Colonic mucosa (tissue), 4 donors: ENCODE data around the gene LRIT3. TPM values are rescaled to one million over a fixed set of nuclear protein-coding genes. Genes with fewer than 3 reads are reported as not detected.
A peak's percentile ranks its signal among the peaks of the same experiment; 100 is the strongest.

Experiments
- DNase-seq: peaks from one replicate; pipeline ENCODE4 v3.0.0-alpha.2; 2020
- H3K27ac ChIP-seq: fragments of 200-600 bp; one replicate; pipeline ENCODE4 v1.8.0; 2021
- H3K27me3 ChIP-seq: fragments of 200-600 bp; one replicate; pipeline ENCODE4 v1.8.0; 2021
- H3K36me3 ChIP-seq: fragments of 200-600 bp; one replicate; pipeline ENCODE4 v1.8.0; 2021
- H3K4me1 ChIP-seq: fragments of 200-600 bp; one replicate; pipeline ENCODE4 v1.8.0; 2021; ENCODE audit warnings: mild to moderate bottlenecking
- H3K4me3 ChIP-seq: fragments of 200-600 bp; one replicate; pipeline ENCODE4 v1.8.0; 2021
- H3K9ac ChIP-seq, 2 donors: one replicate each; pipeline ENCODE4 v1.7.0; 2013; ENCODE audit warnings: control low read depth in 2 of 2, low read depth in 2 of 2, low read length in 2 of 2
- H3K9me3 ChIP-seq: fragments of 200-600 bp; one replicate; pipeline ENCODE4 v1.8.0; 2021
- intact Hi-C: fragments of 100-400 bp; cut with DNase I; formaldehyde crosslinking; loops from one replicate; pipeline ENCODE4 v1.14.1; 2022
- total RNA-seq, 2 donors: library from RNA; stranded (reverse); fragmentation: NEBNext Ultra II Directional in 1 of 2; extraction: Animal tissue kit (Norgen Biotek cat#: 25700) in 1 of 2; gene quantifications; one replicate each; pipeline ENCODE4 v1.2.1, GENCODE V29; 2021
- TF ChIP-seq, protein P1 (sequence below): fragments of 200-600 bp; IDR thresholded peaks from one replicate; pipeline ENCODE4 v1.8.0; 2022; ENCODE audit warnings: antibody characterized with exemption, mild to moderate bottlenecking
- donor health status: healthy.
- donor health status: DM: no; HTN: no; CAD: no.
- donor health status: DM: no; HTN: no; CAD: no.

Gene LRIT3
- total RNA-seq, 2 donors from 2014 or later = 0.15 TPM; not detected in 1

GRCh38 chr4:109910256-109910655 lies 62.3 kb downstream of the LRIT3 start:
- Histone ChIP-seq H3K27ac (no peak overlapping the region), H3K27me3 (no peaks in the 10 kb centered on the region), H3K4me1 (no peaks in the 10 kb centered on the region), H3K9me3 (no peaks in the 10 kb centered on the region), H3K9ac (no peak overlapping the region), H3K36me3 (no peaks in the 10 kb centered on the region), H3K4me3 (no peak overlapping the region)
- DNase-seq = no peak
- intact Hi-C loops = no loop called here
- TF ChIP-seq, protein P1, sequence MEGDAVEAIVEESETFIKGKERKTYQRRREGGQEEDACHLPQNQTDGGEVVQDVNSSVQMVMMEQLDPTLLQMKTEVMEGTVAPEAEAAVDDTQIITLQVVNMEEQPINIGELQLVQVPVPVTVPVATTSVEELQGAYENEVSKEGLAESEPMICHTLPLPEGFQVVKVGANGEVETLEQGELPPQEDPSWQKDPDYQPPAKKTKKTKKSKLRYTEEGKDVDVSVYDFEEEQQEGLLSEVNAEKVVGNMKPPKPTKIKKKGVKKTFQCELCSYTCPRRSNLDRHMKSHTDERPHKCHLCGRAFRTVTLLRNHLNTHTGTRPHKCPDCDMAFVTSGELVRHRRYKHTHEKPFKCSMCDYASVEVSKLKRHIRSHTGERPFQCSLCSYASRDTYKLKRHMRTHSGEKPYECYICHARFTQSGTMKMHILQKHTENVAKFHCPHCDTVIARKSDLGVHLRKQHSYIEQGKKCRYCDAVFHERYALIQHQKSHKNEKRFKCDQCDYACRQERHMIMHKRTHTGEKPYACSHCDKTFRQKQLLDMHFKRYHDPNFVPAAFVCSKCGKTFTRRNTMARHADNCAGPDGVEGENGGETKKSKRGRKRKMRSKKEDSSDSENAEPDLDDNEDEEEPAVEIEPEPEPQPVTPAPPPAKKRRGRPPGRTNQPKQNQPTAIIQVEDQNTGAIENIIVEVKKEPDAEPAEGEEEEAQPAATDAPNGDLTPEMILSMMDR = no peak

- peak; percentile 23 for DNase-seq
- intact Hi-C loops = no loop called here
- Histone ChIP-seq H3K27ac (no peak within 1 kb of the TSS), H3K9ac (peak within 1 kb of the TSS in 1 of 2 donors; percentile 12), H3K36me3 (no peaks in the 10 kb centered on the region), H3K27me3 (no peaks in the 10 kb centered on the region), H3K4me3 (no peak within 1 kb of the TSS), H3K9me3 (no peaks in the 10 kb centered on the region), H3K4me1 (no peaks in the 10 kb centered on the region)
- TF ChIP-seq, protein P1 = no peak
These were observed 65.0 kb downstream of the LRIT3 start, which contains the start of gene EGF for GRCh38 chr4:109912706-109913595. Gene EGF, plus strand, starts transcription at chr4:109912883. Its CDS starts 453 bp downstream, at chr4:109913336.

DNA sequence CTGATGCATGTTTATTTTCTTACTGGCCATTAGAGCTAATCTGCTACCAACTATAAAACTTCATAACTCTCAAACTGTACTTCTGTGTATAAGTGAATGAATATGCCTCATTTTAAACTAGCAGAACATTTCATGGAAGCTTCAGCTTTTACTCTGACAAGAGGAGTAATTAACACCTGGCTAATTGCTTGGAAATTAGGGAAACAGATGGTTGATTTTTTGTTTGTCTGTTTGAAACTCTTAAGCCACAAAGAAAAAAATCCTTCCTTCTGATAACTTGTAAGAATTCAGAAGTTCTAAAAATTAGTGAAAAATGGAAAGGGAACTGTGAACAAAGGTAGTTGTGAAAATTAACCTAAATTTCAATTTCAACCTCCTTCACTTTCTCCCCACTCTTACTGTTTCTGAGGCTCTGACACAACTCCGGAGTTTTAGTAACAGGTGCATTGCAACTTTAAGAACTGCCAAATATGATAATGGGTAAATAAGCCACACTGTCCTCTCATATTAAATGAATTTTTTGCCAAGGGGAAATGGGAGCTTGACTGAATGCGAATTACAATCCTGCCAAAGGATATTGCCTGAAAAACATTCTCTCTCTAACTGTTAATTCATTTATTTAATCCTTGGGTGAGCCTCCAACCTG lies 65.8 kb downstream of the LRIT3 start:
- H3K27ac ChIP-seq = no peak overlapping the region
- H3K4me3 ChIP-seq = peak overlapping the region; percentile 17
- intact Hi-C loops = no loop called here

GRCh38 chr4:109914322-109914721 lies 66.4 kb downstream of the LRIT3 start:
- H3K27ac ChIP-seq = no peak overlapping the region
- H3K4me3 ChIP-seq = peak overlapping the region; percentile 17
- intact Hi-C loops = no loop called here
- peak; percentile 29 for DNase-seq
- H3K27me3 ChIP-seq = no peaks in the 10 kb centered on the region
- no peaks in the 10 kb centered on the region for H3K36me3 ChIP-seq
- H3K9ac ChIP-seq = peak overlapping the region in 1 of 2 donors; percentile 12
- no peaks in the 10 kb centered on the region for H3K9me3 ChIP-seq
- H3K4me1 ChIP-seq = no peaks in the 10 kb centered on the region
- TF ChIP-seq, protein P1 = no peak

More for the DNA sequence above, 65.8 kb downstream of the LRIT3 start:
- no peak for DNase-seq
- no peaks in the 10 kb centered on the region for H3K4me1 ChIP-seq
- H3K9me3 ChIP-seq = no peaks in the 10 kb centered on the region
- H3K9ac ChIP-seq = peak overlapping the region in 1 of 2 donors; percentile 12
- TF ChIP-seq, protein P1 = no peak
- H3K36me3 ChIP-seq = no peaks in the 10 kb centered on the region
- no peaks in the 10 kb centered on the region for H3K27me3 ChIP-seq

GRCh38 chr4:109915385-109916026 lies 67.6 kb downstream of the LRIT3 start:
- H3K9ac ChIP-seq = no peak overlapping the region
- H3K36me3 ChIP-seq = no peaks in the 10 kb centered on the region
- DNase-seq = no peak
- intact Hi-C loops = no loop called here
- H3K27me3 ChIP-seq = no peaks in the 10 kb centered on the region
- no peak overlapping the region for H3K27ac ChIP-seq
- TF ChIP-seq, protein P1 = no peak
- no peaks in the 10 kb centered on the region for H3K4me1 ChIP-seq
- H3K4me3 ChIP-seq = no peak overlapping the region
- no peaks in the 10 kb centered on the region for H3K9me3 ChIP-seq
